GM21576 (cell line): ENCODE results near the gene SDC4.

Source experiments
- ATAC-seq: cut with Tn5 transposase; IDR thresholded peaks from one replicate; pipeline ENCODE4 v1.9.1; 2021; ENCODE audit warnings: mild to moderate bottlenecking, moderate library complexity; ENCODE audit not compliant: unreplicated experiment

The SDC4 gene

DNA sequence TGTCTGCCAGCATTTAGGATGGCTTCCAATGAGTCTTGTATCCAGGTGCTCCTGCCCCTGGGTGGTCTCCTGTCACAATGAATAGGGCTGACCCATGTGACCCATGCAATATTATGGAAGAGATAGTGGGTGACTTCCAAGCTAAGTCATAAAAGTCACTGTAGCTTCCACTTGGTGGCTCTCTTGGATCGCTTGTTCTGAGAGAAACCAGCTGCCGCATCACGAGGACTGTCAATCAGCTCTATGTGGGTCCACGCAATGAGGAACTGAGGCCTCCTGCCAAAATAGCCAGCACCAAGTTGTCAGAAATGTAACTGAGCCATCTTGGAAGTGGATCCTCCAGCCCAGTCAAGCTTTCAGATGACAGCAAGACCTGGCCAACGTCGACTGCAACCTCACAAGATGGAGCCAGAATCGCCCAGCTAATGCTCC is 25.3 kb downstream of the SDC4 start:
- ATAC-seq: no peak

DNA sequence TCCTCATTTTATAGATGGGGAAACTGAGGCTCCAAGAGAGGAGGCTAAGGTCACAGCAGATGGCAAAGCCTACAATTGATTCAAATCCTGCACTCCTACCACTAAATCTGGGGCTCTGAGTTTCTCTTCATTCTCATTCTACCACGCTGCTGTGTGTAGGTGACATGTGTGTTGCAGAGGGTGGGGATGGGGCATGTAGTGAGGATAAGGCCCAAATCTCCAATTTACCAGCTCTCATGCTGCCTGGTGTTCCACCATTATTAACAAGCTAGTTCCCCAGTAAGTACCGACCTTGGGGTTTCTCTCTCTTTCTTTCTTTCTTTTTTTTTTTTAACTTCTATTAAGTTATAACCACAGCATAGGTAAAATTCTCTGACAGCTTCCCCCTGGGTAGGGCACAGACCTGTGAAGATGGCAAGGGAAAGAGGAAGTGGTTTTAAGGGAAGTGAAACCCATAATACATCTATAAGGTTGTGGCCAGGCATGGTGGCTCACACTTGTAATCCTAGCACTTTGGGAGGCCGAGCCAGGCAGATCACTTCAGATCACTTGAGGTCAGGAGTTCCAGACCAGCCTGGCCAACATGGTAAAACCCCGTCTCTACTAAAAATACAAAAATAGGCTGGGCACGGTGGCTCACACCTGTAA is 27.2 kb downstream of the SDC4 start:
- no peak for ATAC-seq

- ATAC-seq: no peak
Measured at GRCh38 chr20:45318948-45319347, 29.3 kb downstream of the SDC4 start.

GRCh38 chr20:45318386-45318939 is 29.8 kb downstream of the SDC4 start:
- no peak for ATAC-seq

GRCh38 chr20:45317826-45318225 is 30.4 kb downstream of the SDC4 start:
- no peak for ATAC-seq

GRCh38 chr20:45316150-45317080 is 31.8 kb downstream of the SDC4 start:
- ATAC-seq: no peak

DNA sequence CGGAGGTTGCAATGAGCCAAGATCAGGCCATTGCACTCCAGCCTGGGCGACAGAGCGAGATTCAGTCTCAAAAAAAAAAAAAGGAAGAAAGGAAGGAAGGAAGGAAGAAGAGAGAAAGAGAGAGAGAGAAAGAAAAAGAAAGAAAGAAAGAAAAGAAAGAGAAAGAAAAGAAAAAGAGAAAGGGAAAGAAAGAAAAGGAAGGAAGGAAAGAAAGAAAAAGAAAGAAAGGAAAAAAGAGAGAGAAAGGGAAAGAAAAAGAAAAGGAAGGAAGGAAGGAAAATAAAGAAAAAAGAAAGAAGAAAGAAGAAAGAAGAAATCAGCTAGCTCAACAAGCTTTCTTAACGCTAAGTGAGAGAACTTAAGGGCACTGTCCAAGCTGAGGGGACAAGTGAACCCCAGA is 32.6 kb downstream of the SDC4 start:
- ATAC-seq: no peak

- ATAC-seq: no peak
Measured at GRCh38 chr20:45313943-45314342, 34.3 kb downstream of the SDC4 start.

- ATAC-seq: no peak
Measured at GRCh38 chr20:45313065-45313695, 35.0 kb downstream of the SDC4 start.

DNA sequence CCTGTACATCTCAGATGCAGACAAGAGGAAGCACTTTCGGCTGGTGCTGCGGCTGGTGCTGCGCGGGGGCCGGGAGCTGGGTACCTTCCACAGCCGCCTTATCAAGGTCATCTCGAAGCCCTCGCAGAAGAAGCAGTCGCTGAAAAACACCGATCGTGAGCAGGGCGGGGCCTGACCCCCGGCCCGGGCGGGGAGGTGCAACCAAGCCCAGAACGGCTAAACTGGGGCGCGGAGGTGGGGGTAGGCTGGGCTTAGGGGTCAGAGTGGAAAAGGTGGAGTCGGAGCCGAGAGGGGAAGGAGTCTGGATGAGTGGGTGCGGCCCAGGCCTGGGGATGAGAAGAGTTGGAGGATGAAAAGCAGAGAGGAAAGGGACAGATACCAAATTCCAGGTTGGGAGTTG is 36.0 kb downstream of the SDC4 start:
- no peak for ATAC-seq

GRCh38 chr20:45311589-45312211 is 36.5 kb downstream of the SDC4 start:
- ATAC-seq: no peak

- no peak for ATAC-seq
Measured at GRCh38 chr20:45309075-45309474, 39.1 kb downstream of the SDC4 start.

DNA sequence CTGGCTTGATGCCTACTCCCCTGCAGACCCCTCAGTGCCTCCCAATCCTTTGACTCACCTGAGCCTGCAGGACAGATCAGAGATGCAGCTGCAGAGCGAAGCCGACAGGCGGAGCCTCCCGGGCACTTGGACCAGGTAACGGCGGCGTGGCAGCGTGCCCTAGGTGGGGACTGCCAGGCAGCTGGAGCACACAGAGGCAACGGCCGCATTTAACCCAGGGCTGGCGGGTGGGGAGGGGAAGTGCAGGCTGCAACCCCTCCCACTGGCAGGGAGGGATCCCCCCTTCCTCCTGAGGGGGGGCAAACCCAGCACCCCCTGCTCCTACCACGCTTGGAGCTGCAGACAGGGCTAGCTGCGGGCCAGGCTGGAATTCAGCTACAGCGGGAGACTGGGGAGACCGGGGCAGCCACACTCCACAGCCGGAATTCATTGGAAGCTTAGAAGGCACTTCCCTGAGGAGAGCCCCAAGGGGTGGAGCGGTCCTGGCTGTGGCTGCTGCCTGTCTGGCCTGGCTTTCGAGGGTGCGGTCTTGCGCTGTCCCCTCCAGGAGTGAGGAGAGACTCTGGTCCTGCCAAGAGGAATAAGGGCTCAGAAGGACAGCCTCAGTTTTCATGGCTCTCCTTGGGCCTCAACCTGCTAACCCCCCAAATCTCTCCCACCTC is 40.0 kb downstream of the SDC4 start, which contains the start of gene MATN4:
TSS of gene MATN4 (minus strand) at position 183 of the 662 bp plus-strand sequence. CDS start 2,717 bp downstream, outside the sequence.
- ATAC-seq: no peak

GRCh38 chr20:45307076-45307640 is 41.1 kb downstream of the SDC4 start:
- no peak for ATAC-seq

DNA sequence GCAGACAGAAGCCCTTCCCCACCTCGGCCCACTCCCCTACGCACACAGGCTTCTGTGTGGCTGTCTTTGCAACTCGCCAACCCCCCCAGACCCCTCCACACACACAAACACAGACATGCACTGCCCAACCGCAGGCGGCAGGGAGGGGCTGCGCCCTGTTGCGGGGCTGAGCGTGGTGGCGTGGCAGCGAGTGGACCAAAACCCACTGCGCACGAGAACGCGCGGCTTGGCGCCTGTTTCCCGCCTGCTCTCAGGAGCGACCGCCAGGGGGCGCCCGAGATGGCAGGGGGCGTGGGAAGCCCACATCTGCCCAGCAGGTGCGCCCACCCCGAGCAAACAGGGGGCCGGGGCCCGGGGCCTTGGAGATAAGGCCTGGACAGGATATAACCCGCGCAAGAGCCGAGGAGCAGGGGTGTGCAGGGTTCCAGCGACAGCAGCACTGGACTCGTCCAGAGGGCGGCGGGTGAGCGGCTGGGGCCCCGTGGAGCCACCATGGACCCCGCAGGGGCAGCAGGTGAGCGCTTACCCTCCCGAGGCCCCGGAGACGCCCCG is 41.7 kb downstream of the SDC4 start, which contains the start of gene RBPJL:
TSS of gene RBPJL (plus strand) at position 410 of the 552 bp plus-strand sequence. CDS start at position 493, 83 bp downstream.
- no peak for ATAC-seq

DNA sequence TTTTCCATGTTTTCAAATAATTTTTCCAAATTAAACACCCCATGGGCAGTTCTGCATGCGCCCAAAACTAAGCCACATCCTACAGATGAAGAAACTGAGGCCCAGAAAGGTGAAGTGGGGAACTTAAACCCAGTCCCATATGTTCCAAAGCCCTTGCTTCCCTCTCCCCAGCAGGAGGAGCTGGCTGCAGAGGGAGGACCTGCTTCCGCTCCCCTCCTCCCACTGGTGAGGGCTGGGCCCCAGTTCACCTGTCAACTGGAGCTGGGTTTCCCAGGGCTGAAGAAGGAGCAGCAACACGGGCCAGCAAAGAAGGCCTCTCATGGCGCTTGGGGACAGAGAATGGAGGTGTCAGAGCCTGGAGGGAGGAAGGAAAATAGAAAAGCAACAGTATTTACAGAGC is 43.0 kb downstream of the SDC4 start:
- no peak for ATAC-seq

DNA sequence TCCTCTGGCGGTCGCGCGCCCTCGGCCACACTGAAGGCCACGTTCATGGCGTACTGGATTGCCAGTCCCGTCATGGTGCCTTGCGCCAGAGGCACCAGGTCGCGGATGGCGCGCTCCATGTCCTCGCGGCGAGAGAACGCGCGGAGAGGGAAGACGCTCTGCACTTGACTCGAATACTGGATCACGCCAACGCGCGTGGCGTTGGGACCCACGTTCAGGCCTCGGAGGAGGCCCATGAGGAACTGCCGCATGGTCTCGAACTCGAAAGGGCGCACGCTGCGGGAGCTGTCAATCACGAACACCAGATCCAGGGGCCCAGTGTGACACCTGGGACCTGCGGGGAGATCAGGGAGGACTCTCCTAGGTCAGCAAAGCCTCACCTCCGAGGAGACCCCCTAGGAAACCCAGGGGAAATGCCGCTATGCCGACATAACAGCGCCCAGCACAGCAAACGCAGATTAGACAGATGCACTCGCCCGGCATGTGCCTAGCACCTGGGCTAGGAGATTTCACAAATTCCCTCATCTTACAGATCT is 43.7 kb downstream of the SDC4 start:
- ATAC-seq: no peak

- no peak for ATAC-seq
Measured at GRCh38 chr20:45303586-45304463, 44.4 kb downstream of the SDC4 start.
